GM12878 (cell line): Measurements from ENCODE around the gene CRTC3. TPM values are rescaled to one million over a fixed set of nuclear protein-coding genes. Genes with fewer than 3 reads are reported as not detected.
A peak's percentile ranks its signal among the peaks of the same experiment; 100 is the strongest.

Source experiments
- ATF2 ChIP-seq: IDR thresholded peaks from 2 replicates; pipeline ENCODE4 v1.6.1; 2012; ENCODE audit warnings: low read length, inconsistent platforms
- CBFB ChIP-seq: IDR thresholded peaks from 2 replicates; pipeline ENCODE4 v1.6.1; 2016; ENCODE audit warnings: antibody characterized with exemption, low read depth
- CUX1 ChIP-seq: IDR thresholded peaks from 2 replicates; pipeline ENCODE4 v1.6.1; 2012; ENCODE audit warnings: improper control_type of control experiment, low read depth, low read length; ENCODE audit not compliant: insufficient replicate concordance
- HCFC1 ChIP-seq: fragments of 150-350 bp; IDR thresholded peaks from 2 replicates; pipeline ENCODE4 v1.6.1; 2014; ENCODE audit warnings: low read length
- HDAC6 ChIP-seq: fragments of 200-600 bp; sonication (generic); IDR thresholded peaks from one replicate; pipeline ENCODE4 v1.8.0; 2017; ENCODE audit warnings: antibody characterized with exemption; ENCODE audit not compliant: unreplicated experiment
- KLF5 ChIP-seq: fragments of 450-650 bp; IDR thresholded peaks from 2 replicates; pipeline ENCODE4 v1.6.1; 2014; ENCODE audit warnings: mild to moderate bottlenecking; ENCODE audit not compliant: partially characterized antibody
- LARP7 ChIP-seq: fragments of 450-650 bp; IDR thresholded peaks from 2 replicates; pipeline ENCODE4 v1.6.1; 2017; ENCODE audit warnings: mild to moderate bottlenecking
- MYC ChIP-seq: IDR thresholded peaks from 2 replicates; pipeline ENCODE4 v1.6.1; 2011; ENCODE audit warnings: mild to moderate bottlenecking, low read length, moderate library complexity, inconsistent platforms; ENCODE audit not compliant: insufficient read depth, insufficient replicate concordance, insufficient read length, severe bottlenecking
- NRF1 ChIP-seq: conservative IDR thresholded peaks from 2 replicates; pipeline ENCODE4 v1.6.1; 2011; ENCODE audit warnings: mild to moderate bottlenecking, low read depth, low read length, improper control_type of control experiment
- PAX5 ChIP-seq: IDR thresholded peaks from 2 replicates; pipeline ENCODE4 v1.6.1; 2011; ENCODE audit warnings: low read depth, low read length, borderline replicate concordance
- PAX8 ChIP-seq: fragments of 450-650 bp; IDR thresholded peaks from 2 replicates; pipeline ENCODE4 v1.6.1; 2017; ENCODE audit warnings: mild to moderate bottlenecking, moderate library complexity
- POLR2A ChIP-seq: IDR thresholded peaks from 2 replicates; pipeline ENCODE4 v1.6.1; 2011; ENCODE audit warnings: low read depth, mild to moderate bottlenecking, low read length
- RAD51 ChIP-seq: fragments of 450-650 bp; IDR thresholded peaks from 2 replicates; pipeline ENCODE4 v1.6.1; 2016; ENCODE audit warnings: moderate library complexity, mild to moderate bottlenecking, inconsistent platforms
- SIN3A ChIP-seq: IDR thresholded peaks from 2 replicates; pipeline ENCODE4 v1.6.1; 2012; ENCODE audit warnings: low read depth, low read length, improper control_type of control experiment
- SMC3 ChIP-seq: IDR thresholded peaks from 2 replicates; pipeline ENCODE4 v1.6.1; 2011; ENCODE audit warnings: low read length, improper control_type of control experiment, borderline replicate concordance
- SRF ChIP-seq, 2 experiments: IDR thresholded peaks; 2 replicates each; pipeline ENCODE4 v1.6.1; 2011; ENCODE audit warnings: low read depth in 2 of 2, low read length in 2 of 2, mild to moderate bottlenecking in 1 of 2, moderate library complexity in 1 of 2
- STAT1 ChIP-seq: fragments of 450-650 bp; conservative IDR thresholded peaks from 2 replicates; pipeline ENCODE4 v1.6.1; 2014; ENCODE audit warnings: antibody characterized with exemption, mild to moderate bottlenecking
- ZNF687 ChIP-seq: fragments of 450-650 bp; IDR thresholded peaks from 2 replicates; pipeline ENCODE4 v1.6.1; 2017; ENCODE audit warnings: mild to moderate bottlenecking, moderate library complexity
- polyA plus RNA-seq, 11 experiments: library from polyadenylated mRNA; depleted of rRNA in 4 of 11; unstranded in 6 of 11; stranded (reverse) in 5 of 11; fragments of >200 nt; fragmentation: Nextera tagmentation in 4 of 11; fragmentation: Illumina TruSeq in 1 of 11; extraction: Ambion mirVana in 4 of 11; extraction: Trizol in 1 of 11; gene quantifications; 1 replicate in 1 of 11; 2 replicates in 10 of 11; pipeline versions ENCODE4 v1.2.1 to v1.2.3, GENCODE V29; 2011 to 2016; ENCODE audit warnings: inconsistent platforms in 2 of 11, missing spikeins in 2 of 11, low read depth in 1 of 11
- total RNA-seq, 4 experiments: library from RNA; depleted of rRNA in 3 of 4; stranded (reverse); fragments of >200 nt in 3 of 4; fragmentation: Illumina TruSeq in 1 of 4; extraction: Trizol in 1 of 4; gene quantifications; 2 replicates each; pipeline versions ENCODE4 v1.2.1 to v1.2.3, GENCODE V29; 2013 to 2021
- TF ChIP-seq, protein P1 (sequence below): fragments of 450-650 bp; IDR thresholded peaks from 2 replicates; pipeline ENCODE4 v1.6.1; 2016; ENCODE audit warnings: mild to moderate bottlenecking

Gene CRTC3
- total and polyA plus RNA-seq, 10 of the 15 experiments (the other 5 are each of a cell fraction or from before 2014, with no cell fraction given): 3.5 to 36.9 (median 18.9) TPM

DNA sequence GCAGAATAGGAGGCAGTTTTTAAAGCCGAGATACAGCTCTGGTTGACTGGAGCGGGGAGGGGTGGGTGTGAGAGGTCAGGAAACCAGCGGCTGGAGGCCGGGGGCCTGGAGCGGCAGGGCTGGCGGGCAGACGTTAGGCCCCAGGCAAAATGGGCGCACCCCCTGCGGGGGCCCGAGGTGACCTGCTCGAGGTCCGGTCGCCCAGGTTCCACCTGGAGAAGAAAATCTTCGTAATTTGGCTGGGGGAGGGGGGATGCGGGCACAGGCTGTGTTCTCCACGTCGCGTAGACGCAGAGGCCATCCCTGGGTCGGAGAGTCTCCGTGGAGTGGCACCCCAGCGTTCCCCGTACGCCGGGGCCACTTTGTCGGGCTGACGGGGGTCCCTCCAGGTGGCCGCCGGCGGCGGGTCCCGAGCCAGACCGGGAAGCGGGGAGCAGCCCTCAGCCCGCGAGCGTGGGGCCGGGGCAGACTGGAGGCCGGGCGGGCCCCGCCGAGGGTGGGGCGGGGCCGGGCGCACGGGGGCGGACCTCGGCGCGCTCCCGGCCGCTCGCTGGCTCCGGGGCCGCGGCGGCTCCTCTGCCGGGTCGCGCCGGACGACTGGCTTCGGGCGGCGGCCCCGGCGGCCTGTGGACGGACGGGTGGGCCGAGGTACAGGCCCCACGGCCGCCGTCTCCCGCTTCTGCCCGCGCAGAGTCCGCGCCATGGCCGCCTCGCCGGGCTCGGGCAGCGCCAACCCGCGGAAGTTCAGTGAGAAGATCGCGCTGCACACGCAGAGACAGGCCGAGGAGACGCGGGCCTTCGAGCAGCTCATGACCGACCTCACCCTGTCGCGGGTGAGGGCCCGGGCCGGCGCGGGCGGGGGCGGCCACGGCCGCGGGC lies at the start of gene CRTC3 (continued):
- TF ChIP-seq CUX1 (no peak), STAT1 (0 out of 2 replicates have a peak, but pooled peaks have one; percentile 37), SRF (IDR thresholded peaks at IDR 0.05; ENCODE audit: low read depth in 2 of 2, low read length in 2 of 2) (no peak), KLF5 (no peak), POLR2A (peak; percentile 82), HCFC1 (0 out of 2 replicates have a peak, but pooled peaks have one; percentile 6), PAX5 (no peak), RAD51 (no peak), ZNF687 (peak; percentile 65), PAX8 (no peak), HDAC6 (no peak), ATF2 (no peak), MYC (no peak), SMC3 (no peak), LARP7 (no peak; the same call in 1 of the 2 replicates), SIN3A (no peak), NRF1 (no peak), CBFB (no peak)
- TF ChIP-seq, protein P1, sequence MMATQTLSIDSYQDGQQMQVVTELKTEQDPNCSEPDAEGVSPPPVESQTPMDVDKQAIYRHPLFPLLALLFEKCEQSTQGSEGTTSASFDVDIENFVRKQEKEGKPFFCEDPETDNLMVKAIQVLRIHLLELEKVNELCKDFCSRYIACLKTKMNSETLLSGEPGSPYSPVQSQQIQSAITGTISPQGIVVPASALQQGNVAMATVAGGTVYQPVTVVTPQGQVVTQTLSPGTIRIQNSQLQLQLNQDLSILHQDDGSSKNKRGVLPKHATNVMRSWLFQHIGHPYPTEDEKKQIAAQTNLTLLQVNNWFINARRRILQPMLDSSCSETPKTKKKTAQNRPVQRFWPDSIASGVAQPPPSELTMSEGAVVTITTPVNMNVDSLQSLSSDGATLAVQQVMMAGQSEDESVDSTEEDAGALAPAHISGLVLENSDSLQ: no peak
